Ovary (tissue), 9 donors: ENCODE results near the gene ERAS. TPM values are rescaled to one million over a fixed set of nuclear protein-coding genes. Genes with fewer than 3 reads are reported as not detected.
"Not testable (repeated sequence)": the region's sequence is repeated elsewhere in the genome, so short reads cannot be mapped to it uniquely, and the experiment has no call there.

Experiments
- DNase-seq, 5 donors: peaks; one replicate each; pipeline ENCODE4 v3.0.0-alpha.2; 2019 to 2020
- H3K27ac ChIP-seq, 2 donors: fragments of 200-600 bp; one replicate each; pipeline versions ENCODE4 v1.5.1 to v1.8.0; 2019 to 2022
- H3K27me3 ChIP-seq: fragments of 200-600 bp; one replicate; pipeline ENCODE4 v1.8.0; 2022
- H3K36me3 ChIP-seq: fragments of 200-600 bp; sonication (generic); one replicate; pipeline ENCODE4 v1.5.1; 2019
- H3K4me1 ChIP-seq: one replicate; pipeline ENCODE4 v1.8.1; 2013; ENCODE audit warnings: mild to moderate bottlenecking, moderate library complexity; ENCODE audit not compliant: insufficient read depth
- H3K4me3 ChIP-seq: fragments of 200-600 bp; sonication (generic); one replicate; pipeline ENCODE4 v1.5.1; 2017
- H3K9me3 ChIP-seq, 2 donors: fragments of 200-600 bp in 1 of 2; sonication (generic) in 1 of 2; one replicate each; pipeline versions ENCODE4 v1.5.1 to v1.8.1; 2013 to 2019; ENCODE audit warnings: mild to moderate bottlenecking in 1 of 2, moderate library complexity in 1 of 2
- CTCF ChIP-seq, 3 donors: fragments of 450-650 bp in 2 of 3; fragments of 200-600 bp in 1 of 3; IDR thresholded peaks; one replicate each; pipeline versions ENCODE4 v1.5.1 to v1.8.0; 2016 to 2022; ENCODE audit warnings: antibody characterized with exemption in 3 of 3, mild to moderate bottlenecking in 1 of 3
- EP300 ChIP-seq: sonication (generic); formaldehyde crosslinking; IDR thresholded peaks from one replicate; pipeline ENCODE4 v1.6.1; 2017; ENCODE audit warnings: antibody characterized with exemption
- POLR2A ChIP-seq: fragments of 450-650 bp; IDR thresholded peaks from one replicate; pipeline ENCODE4 v1.6.1; 2017; ENCODE audit warnings: antibody characterized with exemption, mild to moderate bottlenecking, moderate library complexity
- WGBS, 3 donors: extraction: QIAGEN DNeasy Blood & Tissue Kit in 1 of 3; methylation state at CpG; one replicate each; pipeline versions ENCODE4 v1.1.5 to v1.1.7; 2013 to 2017; 5-methylcytosine and 5-hydroxymethylcytosine counted together
- intact Hi-C, 4 donors: fragments of 100-400 bp; cut with DNase I; formaldehyde crosslinking; loops; one replicate each; pipeline versions ENCODE4 v1.11.0 to v1.15.1; 2022 to 2023
- polyA plus RNA-seq, 2 donors: library from polyadenylated mRNA; stranded (reverse); fragments of 200-250 nt in 1 of 2; fragments of 350-450 nt in 1 of 2; fragmentation: Illumina TruSeq in 1 of 2; extraction: RNeasy Lipid Tissue Mini Kit (QIAGEN cat#74804) in 1 of 2; gene quantifications; one replicate each; pipeline ENCODE4 v1.2.3, GENCODE V29; 2013 to 2014
- total RNA-seq, 7 donors: library from RNA; depleted of rRNA in 2 of 7; stranded (reverse); fragments of >200 nt in 2 of 7; fragmentation: NEBNext Ultra II Directional in 3 of 7; extraction: Animal tissue kit (Norgen Biotek cat#: 25700) in 3 of 7; gene quantifications; one replicate each; pipeline versions ENCODE4 v1.1.0 to v1.2.4, GENCODE V29; 2016 to 2023
- donor health status: DM: no; HTN: no; CAD: no; lungs with moderate emphysema.
- donor health status: DM: no; HTN: no; CAD: no.
- donor health status: Bipolar disorder and iron deficiency.
- donor health status: DM: yes; HTN: yes; CAD: no.
- donor health status: DM: no; HTN: no; CAD: no.
- donor health status: DM: yes; HTN: yes; CAD: no.

ERAS gene
- total and polyA plus RNA-seq, 9 donors = not detected

GRCh38 chrX:48816014-48816810 lies 10.1 kb upstream of the ERAS start:
- Histone ChIP-seq H3K36me3 (no peaks in the 10 kb centered on the region), H3K27me3 (no peaks in the 10 kb centered on the region), H3K4me1 (no peaks in the 10 kb centered on the region), H3K9me3 (no peaks in the 10 kb centered on the region), H3K4me3 (no peak overlapping the region), H3K27ac (no peak overlapping the region)
- no peak for TF ChIP-seq EP300
- no peak for TF ChIP-seq POLR2A
- no peak for TF ChIP-seq CTCF (IDR thresholded peaks at IDR 0.05)
- no peak for DNase-seq
- 85 to 86% (median 86%) methylated on average over 18 of the region's 18 CpGs for WGBS, 3 donors
- intact Hi-C loops = no loop called here

- no peak for TF ChIP-seq POLR2A
- TF ChIP-seq CTCF (IDR thresholded peaks at IDR 0.05) = no peak
- no peak for TF ChIP-seq EP300
- Histone ChIP-seq H3K27me3 (no peaks in the 10 kb centered on the region), H3K4me3 (no peak overlapping the region), H3K36me3 (no peaks in the 10 kb centered on the region), H3K4me1 (no peaks in the 10 kb centered on the region), H3K9me3 (no peaks in the 10 kb centered on the region), H3K27ac (no peak overlapping the region)
- WGBS, 3 donors = 90 to 92% (median 90%) methylated on average over 15 to 16 of the region's 16 CpGs
- no peak for DNase-seq
- intact Hi-C loops = no loop called here
Measured at GRCh38 chrX:48818098-48818497, 8.2 kb upstream of the ERAS start.

- Histone ChIP-seq H3K27ac (no peak overlapping the region), H3K27me3 (no peaks in the 10 kb centered on the region), H3K36me3 (no peaks in the 10 kb centered on the region), H3K4me3 (no peak overlapping the region), H3K4me1 (no peaks in the 10 kb centered on the region), H3K9me3 (no peaks in the 10 kb centered on the region)
- 79 to 85% (median 83%) methylated on average over 4 of the region's 4 CpGs for WGBS, 3 donors
- intact Hi-C loops = no loop called here
- TF ChIP-seq POLR2A = no peak
- no peak for TF ChIP-seq CTCF (IDR thresholded peaks at IDR 0.05)
- TF ChIP-seq EP300 = no peak
- DNase-seq = no peak
Measured at GRCh38 chrX:48818866-48819265, 7.4 kb upstream of the ERAS start.

- H3K9me3 ChIP-seq, H3K27me3 ChIP-seq, H3K4me1 ChIP-seq, intact Hi-C loops, H3K4me3 ChIP-seq, DNase-seq, H3K27ac ChIP-seq, H3K36me3 ChIP-seq: not testable (repeated sequence)
- WGBS, 3 donors = 77 to 83% (median 83%) methylated on average over 9 of the region's 9 CpGs
Measured at GRCh38 chrX:48819394-48819793, 6.9 kb upstream of the ERAS start.

- 68 to 83% (median 70%) methylated on average over 6 of the region's 6 CpGs for whole genome bisulfite sequencing, 3 donors
- no peak for TF ChIP-seq EP300
- no peak for TF ChIP-seq CTCF (IDR thresholded peaks at IDR 0.05)
- no peak for TF ChIP-seq POLR2A
- DNase-seq = no peak
- no peak overlapping the region for H3K27ac ChIP-seq
- no peak overlapping the region for H3K4me3 ChIP-seq
- H3K27me3 ChIP-seq = no peaks in the 10 kb centered on the region
- H3K36me3 ChIP-seq = no peaks in the 10 kb centered on the region
- intact Hi-C loops = no loop called here
- no peaks in the 10 kb centered on the region for H3K4me1 ChIP-seq
- no peaks in the 10 kb centered on the region for H3K9me3 ChIP-seq
Measured at GRCh38 chrX:48823053-48823452, 3.3 kb upstream of the ERAS start.
